ENCODE measurements around the gene FERMT3.

Gene FERMT3

GRCh38 chr11:64204464-64204989, 2.0 kb upstream of the FERMT3 start:
- Histone ChIP-seq H3K9me3 (ENCODE audit: control insufficient read depth, low read length) (no peaks in the 10 kb centered on the region), H2AFZ (no peak overlapping the region), H3K27ac (peak overlapping the region; percentile 24), H3K36me3 (ENCODE audit: control insufficient read depth, insufficient read depth, low read length) (no peaks in the 10 kb centered on the region), H3K4me1 (peaks cover 4% of the 10 kb centered on the region), H3K4me2 (ENCODE audit: low read length) (no peak overlapping the region), H3K4me3 (ENCODE audit: low read depth, low read length) (no peak overlapping the region), H3K79me2 (no peaks in the 10 kb centered on the region), H3K9ac (no peak overlapping the region), H3K27me3 (ENCODE audit: control insufficient read depth, insufficient read depth, low read length) (no peaks in the 10 kb centered on the region)
- TF ChIP-seq, protein P1, sequence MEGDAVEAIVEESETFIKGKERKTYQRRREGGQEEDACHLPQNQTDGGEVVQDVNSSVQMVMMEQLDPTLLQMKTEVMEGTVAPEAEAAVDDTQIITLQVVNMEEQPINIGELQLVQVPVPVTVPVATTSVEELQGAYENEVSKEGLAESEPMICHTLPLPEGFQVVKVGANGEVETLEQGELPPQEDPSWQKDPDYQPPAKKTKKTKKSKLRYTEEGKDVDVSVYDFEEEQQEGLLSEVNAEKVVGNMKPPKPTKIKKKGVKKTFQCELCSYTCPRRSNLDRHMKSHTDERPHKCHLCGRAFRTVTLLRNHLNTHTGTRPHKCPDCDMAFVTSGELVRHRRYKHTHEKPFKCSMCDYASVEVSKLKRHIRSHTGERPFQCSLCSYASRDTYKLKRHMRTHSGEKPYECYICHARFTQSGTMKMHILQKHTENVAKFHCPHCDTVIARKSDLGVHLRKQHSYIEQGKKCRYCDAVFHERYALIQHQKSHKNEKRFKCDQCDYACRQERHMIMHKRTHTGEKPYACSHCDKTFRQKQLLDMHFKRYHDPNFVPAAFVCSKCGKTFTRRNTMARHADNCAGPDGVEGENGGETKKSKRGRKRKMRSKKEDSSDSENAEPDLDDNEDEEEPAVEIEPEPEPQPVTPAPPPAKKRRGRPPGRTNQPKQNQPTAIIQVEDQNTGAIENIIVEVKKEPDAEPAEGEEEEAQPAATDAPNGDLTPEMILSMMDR (IDR thresholded peaks at IDR 0.05), result peak; percentile 73

- Histone ChIP-seq H3K4me1 (peaks cover 4% of the 10 kb centered on the region), H3K4me2 (ENCODE audit: low read length) (no peak overlapping the region), H2AFZ (no peak overlapping the region), H3K4me3 (ENCODE audit: low read depth, low read length) (peak overlapping the region; percentile 9), H3K9me3 (ENCODE audit: control insufficient read depth, low read length) (no peaks in the 10 kb centered on the region), H3K27me3 (ENCODE audit: control insufficient read depth, insufficient read depth, low read length) (no peaks in the 10 kb centered on the region), H3K9ac (no peak overlapping the region), H3K27ac (peak overlapping the region; percentile 60), H3K36me3 (ENCODE audit: control insufficient read depth, insufficient read depth, low read length) (no peaks in the 10 kb centered on the region), H3K79me2 (no peaks in the 10 kb centered on the region)
- TF ChIP-seq, protein P1 (IDR thresholded peaks at IDR 0.05), result no peak
These were observed 950 bp downstream of the FERMT3 start for GRCh38 chr11:64207256-64208085.

- peak overlapping the region; percentile 60 for H3K27ac ChIP-seq
- H2AFZ ChIP-seq, result no peak overlapping the region
- H3K36me3 ChIP-seq (ENCODE audit: control insufficient read depth, insufficient read depth, low read length), result no peaks in the 10 kb centered on the region
- peaks cover 4% of the 10 kb centered on the region for H3K4me1 ChIP-seq
- no peak overlapping the region for H3K4me2 ChIP-seq (ENCODE audit: low read length)
- no peaks in the 10 kb centered on the region for H3K9me3 ChIP-seq (ENCODE audit: control insufficient read depth, low read length)
- TF ChIP-seq, protein P1 (IDR thresholded peaks at IDR 0.05), result no peak
- H3K27me3 ChIP-seq (ENCODE audit: control insufficient read depth, insufficient read depth, low read length), result no peaks in the 10 kb centered on the region
- no peak overlapping the region for H3K4me3 ChIP-seq (ENCODE audit: low read depth, low read length)
- no peaks in the 10 kb centered on the region for H3K79me2 ChIP-seq
- no peak overlapping the region for H3K9ac ChIP-seq
These were observed 1.7 kb downstream of the FERMT3 start for GRCh38 chr11:64208086-64208795.

GRCh38 chr11:64208796-64209562, 2.5 kb downstream of the FERMT3 start:
- H3K27ac ChIP-seq, result no peak overlapping the region
- no peak overlapping the region for H2AFZ ChIP-seq

More at GRCh38 chr11:64208796-64209562, 2.5 kb downstream of the FERMT3 start:
- Histone ChIP-seq H3K4me1 (peaks cover 4% of the 10 kb centered on the region), H3K4me2 (ENCODE audit: low read length) (no peak overlapping the region), H3K27me3 (ENCODE audit: control insufficient read depth, insufficient read depth, low read length) (no peaks in the 10 kb centered on the region), H3K79me2 (no peaks in the 10 kb centered on the region), H3K9ac (no peak overlapping the region), H3K4me3 (ENCODE audit: low read depth, low read length) (no peak overlapping the region), H3K9me3 (ENCODE audit: control insufficient read depth, low read length) (no peaks in the 10 kb centered on the region), H3K36me3 (ENCODE audit: control insufficient read depth, insufficient read depth, low read length) (no peaks in the 10 kb centered on the region)
- TF ChIP-seq, protein P1 (IDR thresholded peaks at IDR 0.05), result no peak

Measured in parathyroid adenoma (tissue), 2 donors.